Measurements from ENCODE around the gene PKM. TPM values are rescaled to one million over a fixed set of nuclear protein-coding genes. Genes with fewer than 3 reads are reported as not detected.
A peak's percentile ranks its signal among the peaks of the same experiment; 100 is the strongest.

PKM gene
- polyA plus RNA-seq, 1 donor (not counting 4 experiments of a cell fraction or from before 2014, with no cell fraction given) = 3,352 TPM

DNA sequence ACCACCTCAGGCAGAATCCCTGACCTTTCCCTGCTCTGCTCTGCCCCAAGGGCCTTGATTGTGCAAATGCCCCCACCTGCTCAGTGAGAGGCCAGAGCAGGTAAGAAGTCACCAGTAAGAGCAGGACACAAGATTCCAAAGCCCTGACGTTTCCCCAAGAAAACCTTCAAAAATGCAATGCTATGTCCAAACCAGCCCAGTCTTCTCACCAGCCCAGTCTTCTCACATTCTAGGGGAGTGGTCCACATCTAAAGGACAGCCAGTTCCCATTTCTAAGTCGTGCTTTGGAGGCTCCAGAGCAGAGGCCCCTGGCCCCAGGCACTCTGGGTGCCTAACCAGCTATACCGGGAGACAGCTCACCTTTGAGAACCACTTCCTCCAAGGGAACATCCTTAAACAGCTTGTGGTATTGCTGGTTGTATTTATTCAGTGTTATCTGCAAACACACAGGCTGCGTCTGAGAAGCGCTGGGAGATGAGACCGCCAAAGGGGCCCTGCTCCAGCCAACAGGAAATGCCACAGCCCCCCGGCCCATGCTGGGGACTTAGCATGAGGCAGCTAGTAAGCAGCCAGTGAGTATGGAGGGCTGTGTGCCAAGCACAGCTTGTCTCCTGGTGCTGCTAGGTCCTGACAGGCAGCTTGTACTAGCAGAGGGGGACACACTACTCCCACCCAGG is 62.7 kb downstream of the PKM start:
- Histone ChIP-seq H2AFZ (ENCODE audit: control insufficient read depth, low read length) (no peak overlapping the region), H3K79me2 (ENCODE audit: control insufficient read depth, insufficient read depth, low read length) (no peaks in the 10 kb centered on the region), H3K9ac (ENCODE audit: control insufficient read depth, extremely low read depth, insufficient read depth, low read length) (no peak overlapping the region), H3K4me2 (ENCODE audit: control insufficient read depth, extremely low read depth, insufficient read depth, low read depth, low read length) (peak overlapping the region; percentile 30), H3K27me3 (ENCODE audit: control insufficient read depth, extremely low read depth, insufficient read depth, low read length) (no peaks in the 10 kb centered on the region), H4K20me1 (ENCODE audit: control insufficient read depth, extremely low read depth, insufficient read depth, low read length) (peaks cover 3% of the 10 kb centered on the region), H3K9me3 (ENCODE audit: control insufficient read depth, low read depth, low read length) (no peaks in the 10 kb centered on the region), H3K9me1 (ENCODE audit: control insufficient read depth, extremely low read depth, insufficient read depth, low read length) (no peaks in the 10 kb centered on the region), H3K27ac (ENCODE audit: control insufficient read depth, insufficient read depth, low read length) (no peak overlapping the region), H3K4me3 (ENCODE audit: control insufficient read depth in 2 of 3, extremely low read depth in 1 of 3, insufficient read depth in 2 of 3, low read depth in 1 of 3, low read length in 3 of 3) (no peak overlapping the region), H3K36me3 (ENCODE audit: control insufficient read depth in 2 of 2, extremely low read depth in 1 of 2, insufficient read depth in 2 of 2, low read length in 2 of 2) (peaks cover 0 to 3% of the 10 kb centered on the region in 2 experiments), H3K4me1 (ENCODE audit: control insufficient read depth, extremely low read depth, insufficient read depth, low read length) (peaks cover 6% of the 10 kb centered on the region)
- FAIRE-seq = no peak
- dilution Hi-C loops (cut with MboI; ENCODE audit: extremely low pct_ligation_motif_present, low sequenced_read_pairs) = no loop called here
- no peak for DNase-seq (ENCODE audit: low read depth, low spot score)
- no peak for TF ChIP-seq CTCF (optimal IDR thresholded peaks at IDR 0.05 in 1 of 3, IDR thresholded peaks at IDR 0.05 in 1 of 3, conservative IDR thresholded peaks at IDR 0.05 in 1 of 3; ENCODE audit: extremely low read depth in 1 of 3, insufficient read depth in 2 of 3, low read length in 3 of 3)
- TF ChIP-seq EZH2 (IDR thresholded peaks at IDR 0.05; ENCODE audit: low read length) = no peak

DNA sequence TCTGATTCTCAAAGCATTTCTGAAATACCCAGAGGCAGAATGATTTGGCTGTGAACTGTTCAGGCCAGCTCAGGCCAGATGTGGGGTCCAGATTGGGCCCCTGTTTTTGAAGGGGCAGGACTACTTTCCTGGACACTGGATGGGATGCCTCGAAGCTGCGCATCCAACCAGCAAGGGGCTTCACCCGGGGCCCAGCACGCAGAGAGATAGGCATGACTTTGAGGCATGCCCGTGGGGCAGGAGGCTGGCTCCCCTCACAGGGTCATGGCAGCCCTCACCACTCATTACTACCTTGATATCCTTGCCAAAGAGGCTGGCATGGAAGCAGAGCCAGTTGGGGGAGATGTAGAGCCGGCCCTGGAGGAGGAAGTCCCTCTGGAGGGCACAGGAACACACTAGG is 63.5 kb downstream of the PKM start:
- FAIRE-seq (no peak), DNase-seq (ENCODE audit: low read depth, low spot score) (no peak)
- H3K9ac ChIP-seq (ENCODE audit: control insufficient read depth, extremely low read depth, insufficient read depth, low read length) = no peak overlapping the region
- dilution Hi-C loops (cut with MboI; ENCODE audit: extremely low pct_ligation_motif_present, low sequenced_read_pairs) = no loop called here
- no peak overlapping the region for H3K4me3 ChIP-seq (ENCODE audit: control insufficient read depth in 2 of 3, extremely low read depth in 1 of 3, insufficient read depth in 2 of 3, low read depth in 1 of 3, low read length in 3 of 3)
- no peak overlapping the region for H2AFZ ChIP-seq (ENCODE audit: control insufficient read depth, low read length)
- TF ChIP-seq EZH2 (IDR thresholded peaks at IDR 0.05; ENCODE audit: low read length) = no peak
- no peak for TF ChIP-seq CTCF (optimal IDR thresholded peaks at IDR 0.05 in 1 of 3, IDR thresholded peaks at IDR 0.05 in 1 of 3, conservative IDR thresholded peaks at IDR 0.05 in 1 of 3; ENCODE audit: extremely low read depth in 1 of 3, insufficient read depth in 2 of 3, low read length in 3 of 3)
- H3K27me3 ChIP-seq (ENCODE audit: control insufficient read depth, extremely low read depth, insufficient read depth, low read length) = no peaks in the 10 kb centered on the region
- H4K20me1 ChIP-seq (ENCODE audit: control insufficient read depth, extremely low read depth, insufficient read depth, low read length) = peaks cover 3% of the 10 kb centered on the region
- no peaks in the 10 kb centered on the region for H3K9me3 ChIP-seq (ENCODE audit: control insufficient read depth, low read depth, low read length)
- H3K27ac ChIP-seq (ENCODE audit: control insufficient read depth, insufficient read depth, low read length) = no peak overlapping the region
- H3K79me2 ChIP-seq (ENCODE audit: control insufficient read depth, insufficient read depth, low read length) = no peaks in the 10 kb centered on the region
- H3K4me1 ChIP-seq (ENCODE audit: control insufficient read depth, extremely low read depth, insufficient read depth, low read length) = peaks cover 6% of the 10 kb centered on the region
- no peak overlapping the region for H3K4me2 ChIP-seq (ENCODE audit: control insufficient read depth, extremely low read depth, insufficient read depth, low read depth, low read length)
- H3K9me1 ChIP-seq (ENCODE audit: control insufficient read depth, extremely low read depth, insufficient read depth, low read length) = no peaks in the 10 kb centered on the region
- peaks cover 0 to 3% of the 10 kb centered on the region in 2 experiments for H3K36me3 ChIP-seq (ENCODE audit: control insufficient read depth in 2 of 2, extremely low read depth in 1 of 2, insufficient read depth in 2 of 2, low read length in 2 of 2)
